ENCODE data around the gene GNA12.
"Not testable (repeated sequence)": the region's sequence is repeated elsewhere in the genome, so short reads cannot be mapped to it uniquely, and the experiment has no call there.

The GNA12 gene

GRCh38 chr7:2738766-2739549 lies 105.2 kb downstream of the GNA12 start:
- DNase-seq = no peak

GRCh38 chr7:2737771-2738540 lies 106.2 kb downstream of the GNA12 start:
- DNase-seq = no peak

GRCh38 chr7:2737005-2737743 lies 106.9 kb downstream of the GNA12 start:
- DNase-seq = not testable (repeated sequence)

- peak; percentile 47 for DNase-seq
Observed at GRCh38 chr7:2736411-2736914, 107.6 kb downstream of the GNA12 start.

- DNase-seq = no peak
Observed at GRCh38 chr7:2735744-2736143, 108.4 kb downstream of the GNA12 start.

- DNase-seq = peak; percentile 43
Observed at GRCh38 chr7:2734751-2735571, 109.1 kb downstream of the GNA12 start.

- DNase-seq = no peak
Observed at GRCh38 chr7:2734084-2734686, 109.9 kb downstream of the GNA12 start.

GRCh38 chr7:2732959-2733584 lies 111.0 kb downstream of the GNA12 start:
- DNase-seq = no peak

- no peak for DNase-seq
Observed at GRCh38 chr7:2732388-2732787, 111.7 kb downstream of the GNA12 start.

GRCh38 chr7:2730846-2731770 lies 113.0 kb downstream of the GNA12 start:
- DNase-seq = no peak

GRCh38 chr7:2729893-2730716 lies 114.0 kb downstream of the GNA12 start:
- DNase-seq = no peak

GRCh38 chr7:2729031-2729892 lies 114.8 kb downstream of the GNA12 start:
- DNase-seq = no peak

- no peak for DNase-seq
Observed at GRCh38 chr7:2728316-2729030, 115.6 kb downstream of the GNA12 start.

- not testable (repeated sequence) for DNase-seq
Observed at GRCh38 chr7:2727206-2727605, 116.9 kb downstream of the GNA12 start.

- DNase-seq = no peak
Observed at GRCh38 chr7:2726316-2727018, 117.6 kb downstream of the GNA12 start.

GRCh38 chr7:2725178-2726105 lies 118.7 kb downstream of the GNA12 start:
- DNase-seq = no peak
